NAMALWA (cell line): ENCODE data around the gene SHLD2.
"Not testable (repeated sequence)": the region's sequence is repeated elsewhere in the genome, so short reads cannot be mapped to it uniquely, and the experiment has no call there.

Experiments
- DNase-seq: peaks from one replicate; pipeline ENCODE4 v3.0.0-alpha.2; 2015; ENCODE audit warnings: low spot score

The SHLD2 gene

GRCh38 chr10:87085537-87085936 is 9.5 kb upstream of the SHLD2 start:
- no peak for DNase-seq

- DNase-seq, result no peak
Observed at GRCh38 chr10:87089746-87090145, 5.3 kb upstream of the SHLD2 start.

GRCh38 chr10:87090779-87091178 is 4.2 kb upstream of the SHLD2 start:
- no peak for DNase-seq

GRCh38 chr10:87092376-87092860 is 2.6 kb upstream of the SHLD2 start:
- DNase-seq, result peak; percentile 59

- DNase-seq, result peak; percentile 69
Observed at GRCh38 chr10:87092861-87093631, 2.0 kb upstream of the SHLD2 start.

GRCh38 chr10:87093632-87094372 is 1.2 kb upstream of the SHLD2 start:
- DNase-seq, result peak; percentile 75

GRCh38 chr10:87095236-87095945 is 385 bp downstream of the SHLD2 start:
- peak; percentile 81 for DNase-seq

GRCh38 chr10:87101996-87102395 is 7.0 kb downstream of the SHLD2 start:
- no peak for DNase-seq

GRCh38 chr10:87104727-87105126 is 9.7 kb downstream of the SHLD2 start:
- not testable (repeated sequence) for DNase-seq

- no peak for DNase-seq
Observed at GRCh38 chr10:87105446-87106124, 10.6 kb downstream of the SHLD2 start.

GRCh38 chr10:87118122-87118521 is 23.1 kb downstream of the SHLD2 start:
- DNase-seq, result not testable (repeated sequence)

GRCh38 chr10:87119029-87119428 is 24.0 kb downstream of the SHLD2 start:
- DNase-seq, result not testable (repeated sequence)

GRCh38 chr10:87123351-87123750 is 28.3 kb downstream of the SHLD2 start:
- DNase-seq, result not testable (repeated sequence)

- not testable (repeated sequence) for DNase-seq
Observed at GRCh38 chr10:87127048-87127447, 32.0 kb downstream of the SHLD2 start.

- not testable (repeated sequence) for DNase-seq
Observed at GRCh38 chr10:87127607-87128156, 32.7 kb downstream of the SHLD2 start.

GRCh38 chr10:87132176-87132575 is 37.2 kb downstream of the SHLD2 start:
- peak; percentile 13 for DNase-seq

GRCh38 chr10:87133936-87134335 is 38.9 kb downstream of the SHLD2 start:
- not testable (repeated sequence) for DNase-seq

- not testable (repeated sequence) for DNase-seq
Observed at GRCh38 chr10:87134440-87134839, 39.4 kb downstream of the SHLD2 start.

- DNase-seq, result not testable (repeated sequence)
Observed at GRCh38 chr10:87137478-87137877, 42.5 kb downstream of the SHLD2 start.

GRCh38 chr10:87142230-87143108 is 47.5 kb downstream of the SHLD2 start:
- DNase-seq, result not testable (repeated sequence)

- not testable (repeated sequence) for DNase-seq
Observed at GRCh38 chr10:87143109-87143418, 48.1 kb downstream of the SHLD2 start.
